GM12878 (cell line): ENCODE measurements around the gene RAD51B. TPM values are rescaled to one million over a fixed set of nuclear protein-coding genes. Genes with fewer than 3 reads are reported as not detected.
A peak's percentile ranks its signal among the peaks of the same experiment; 100 is the strongest.

Experiments used
- BRCA1 ChIP-seq: IDR thresholded peaks from 2 replicates; pipeline ENCODE4 v1.6.1; 2011; ENCODE audit warnings: low read depth, low read length, improper control_type of control experiment
- CHD2 ChIP-seq: IDR thresholded peaks from 2 replicates; pipeline ENCODE4 v1.6.1; 2011; ENCODE audit warnings: low read depth, low read length, improper control_type of control experiment, borderline replicate concordance
- E4F1 ChIP-seq: fragments of 450-650 bp; IDR thresholded peaks from 2 replicates; pipeline ENCODE4 v1.6.1; 2018; ENCODE audit warnings: borderline replicate concordance, mild to moderate bottlenecking; ENCODE audit not compliant: partially characterized antibody
- ESRRA ChIP-seq: IDR thresholded peaks from 2 replicates; pipeline ENCODE4 v1.6.1; 2012; ENCODE audit warnings: mild to moderate bottlenecking, low read length, improper control_type of control experiment
- GATAD2B ChIP-seq: fragments of 450-650 bp; conservative IDR thresholded peaks from 2 replicates; pipeline ENCODE4 v1.6.1; 2017; ENCODE audit warnings: low read depth, mild to moderate bottlenecking, moderate library complexity
- MLLT1 ChIP-seq: fragments of 450-650 bp; IDR thresholded peaks from 2 replicates; pipeline ENCODE4 v1.6.1; 2016; ENCODE audit warnings: mild to moderate bottlenecking
- MTA3 ChIP-seq: IDR thresholded peaks from 2 replicates; pipeline ENCODE4 v1.6.1; 2012; ENCODE audit warnings: low read length, inconsistent platforms, borderline replicate concordance
- RELB ChIP-seq: fragments of 450-650 bp; IDR thresholded peaks from 2 replicates; pipeline ENCODE4 v1.6.1; 2017; ENCODE audit warnings: low read depth, mild to moderate bottlenecking, moderate library complexity
- SMAD5 ChIP-seq: IDR thresholded peaks from 2 replicates; pipeline ENCODE4 v1.6.1; 2016; ENCODE audit warnings: antibody characterized with exemption, low read depth
- STAT3 ChIP-seq: IDR thresholded peaks from 2 replicates; pipeline ENCODE4 v1.6.1; 2011; ENCODE audit warnings: low read depth, low read length, improper control_type of control experiment
- SUZ12 ChIP-seq: fragments of 200-600 bp; sonication (generic); IDR thresholded peaks from one replicate; pipeline ENCODE4 v1.6.1; 2018; ENCODE audit warnings: antibody characterized with exemption, mild to moderate bottlenecking; ENCODE audit not compliant: unreplicated experiment
- TARDBP ChIP-seq: IDR thresholded peaks from 2 replicates; pipeline ENCODE4 v1.6.1; 2016; ENCODE audit warnings: borderline replicate concordance
- ZNF622 ChIP-seq: fragments of 450-650 bp; IDR thresholded peaks from 2 replicates; pipeline ENCODE4 v1.6.1; 2017; ENCODE audit warnings: mild to moderate bottlenecking, inconsistent platforms
- polyA plus RNA-seq, 11 experiments: library from polyadenylated mRNA; depleted of rRNA in 4 of 11; unstranded in 6 of 11; stranded (reverse) in 5 of 11; fragments of >200 nt; fragmentation: Nextera tagmentation in 4 of 11; fragmentation: Illumina TruSeq in 1 of 11; extraction: Ambion mirVana in 4 of 11; extraction: Trizol in 1 of 11; gene quantifications; 1 replicate in 1 of 11; 2 replicates in 10 of 11; pipeline versions ENCODE4 v1.2.1 to v1.2.3, GENCODE V29; 2011 to 2016; ENCODE audit warnings: inconsistent platforms in 2 of 11, missing spikeins in 2 of 11, low read depth in 1 of 11
- total RNA-seq, 4 experiments: library from RNA; depleted of rRNA in 3 of 4; stranded (reverse); fragments of >200 nt in 3 of 4; fragmentation: Illumina TruSeq in 1 of 4; extraction: Trizol in 1 of 4; gene quantifications; 2 replicates each; pipeline versions ENCODE4 v1.2.1 to v1.2.3, GENCODE V29; 2013 to 2021
- TF ChIP-seq, protein P1 (sequence below): fragments of 450-650 bp; IDR thresholded peaks from 2 replicates; pipeline ENCODE4 v1.6.1; 2017; ENCODE audit warnings: mild to moderate bottlenecking, low read depth, inconsistent platforms; ENCODE audit not compliant: poor library complexity, severe bottlenecking
- TF ChIP-seq, protein P2 (sequence below): fragments of 450-650 bp; IDR thresholded peaks from 2 replicates; pipeline ENCODE4 v1.6.1; 2017; ENCODE audit warnings: antibody characterized with exemption, mild to moderate bottlenecking, moderate library complexity

The RAD51B gene
- total and polyA plus RNA-seq, 10 of the 15 experiments (the other 5 are each of a cell fraction or from before 2014, with no cell fraction given), result 9.8 to 26.8 (median 21.3) TPM

GRCh38 chr14:68380329-68380741, 560.8 kb downstream of the RAD51B start (continued):
- TF ChIP-seq TARDBP, result no peak
- TF ChIP-seq E4F1, result no peak
- TF ChIP-seq SMAD5, result no peak
- TF ChIP-seq ZNF622, result no peak
- peak; percentile 26; the same call in 1 of the 2 replicates for TF ChIP-seq RELB
- no peak for TF ChIP-seq SUZ12
- no peak for TF ChIP-seq STAT3
- peak; percentile 25; the same call in 1 of the 2 replicates for TF ChIP-seq GATAD2B
- no peak; the same call in 1 of the 2 replicates for TF ChIP-seq MTA3
- TF ChIP-seq, protein P1, sequence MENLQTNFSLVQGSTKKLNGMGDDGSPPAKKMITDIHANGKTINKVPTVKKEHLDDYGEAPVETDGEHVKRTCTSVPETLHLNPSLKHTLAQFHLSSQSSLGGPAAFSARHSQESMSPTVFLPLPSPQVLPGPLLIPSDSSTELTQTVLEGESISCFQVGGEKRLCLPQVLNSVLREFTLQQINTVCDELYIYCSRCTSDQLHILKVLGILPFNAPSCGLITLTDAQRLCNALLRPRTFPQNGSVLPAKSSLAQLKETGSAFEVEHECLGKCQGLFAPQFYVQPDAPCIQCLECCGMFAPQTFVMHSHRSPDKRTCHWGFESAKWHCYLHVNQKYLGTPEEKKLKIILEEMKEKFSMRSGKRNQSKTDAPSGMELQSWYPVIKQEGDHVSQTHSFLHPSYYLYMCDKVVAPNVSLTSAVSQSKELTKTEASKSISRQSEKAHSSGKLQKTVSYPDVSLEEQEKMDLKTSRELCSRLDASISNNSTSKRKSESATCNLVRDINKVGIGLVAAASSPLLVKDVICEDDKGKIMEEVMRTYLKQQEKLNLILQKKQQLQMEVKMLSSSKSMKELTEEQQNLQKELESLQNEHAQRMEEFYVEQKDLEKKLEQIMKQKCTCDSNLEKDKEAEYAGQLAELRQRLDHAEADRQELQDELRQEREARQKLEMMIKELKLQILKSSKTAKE, result peak; percentile 63
- TF ChIP-seq, protein P2, sequence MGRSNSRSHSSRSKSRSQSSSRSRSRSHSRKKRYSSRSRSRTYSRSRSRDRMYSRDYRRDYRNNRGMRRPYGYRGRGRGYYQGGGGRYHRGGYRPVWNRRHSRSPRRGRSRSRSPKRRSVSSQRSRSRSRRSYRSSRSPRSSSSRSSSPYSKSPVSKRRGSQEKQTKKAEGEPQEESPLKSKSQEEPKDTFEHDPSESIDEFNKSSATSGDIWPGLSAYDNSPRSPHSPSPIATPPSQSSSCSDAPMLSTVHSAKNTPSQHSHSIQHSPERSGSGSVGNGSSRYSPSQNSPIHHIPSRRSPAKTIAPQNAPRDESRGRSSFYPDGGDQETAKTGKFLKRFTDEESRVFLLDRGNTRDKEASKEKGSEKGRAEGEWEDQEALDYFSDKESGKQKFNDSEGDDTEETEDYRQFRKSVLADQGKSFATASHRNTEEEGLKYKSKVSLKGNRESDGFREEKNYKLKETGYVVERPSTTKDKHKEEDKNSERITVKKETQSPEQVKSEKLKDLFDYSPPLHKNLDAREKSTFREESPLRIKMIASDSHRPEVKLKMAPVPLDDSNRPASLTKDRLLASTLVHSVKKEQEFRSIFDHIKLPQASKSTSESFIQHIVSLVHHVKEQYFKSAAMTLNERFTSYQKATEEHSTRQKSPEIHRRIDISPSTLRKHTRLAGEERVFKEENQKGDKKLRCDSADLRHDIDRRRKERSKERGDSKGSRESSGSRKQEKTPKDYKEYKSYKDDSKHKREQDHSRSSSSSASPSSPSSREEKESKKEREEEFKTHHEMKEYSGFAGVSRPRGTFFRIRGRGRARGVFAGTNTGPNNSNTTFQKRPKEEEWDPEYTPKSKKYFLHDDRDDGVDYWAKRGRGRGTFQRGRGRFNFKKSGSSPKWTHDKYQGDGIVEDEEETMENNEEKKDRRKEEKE, result no peak
- no peak for TF ChIP-seq BRCA1
- peak; percentile 89 for TF ChIP-seq MLLT1
- peak; percentile 47; the same call in 1 of the 2 replicates for TF ChIP-seq CHD2
- no peak for TF ChIP-seq ESRRA
